Lung (tissue), 12 donors: ENCODE measurements around the gene MAGI2. TPM values are rescaled to one million over a fixed set of nuclear protein-coding genes. Genes with fewer than 3 reads are reported as not detected.

Experiments used
- ATAC-seq: fragments of 200-7000 bp; cut with Tn5 transposase; one replicate; pipeline ENCODE4 v1.9.1; 2020; ENCODE audit warnings: moderate number of reproducible peaks; ENCODE audit not compliant: insufficient read depth, low FRiP score
- DNase-seq, 3 donors: peaks; one replicate each; pipeline ENCODE4 v3.0.0-alpha.2; 2013 to 2017
- H3K27ac ChIP-seq, 2 donors: one replicate each; pipeline ENCODE4 v1.5.1; 2013; ENCODE audit warnings: mild to moderate bottlenecking in 2 of 2, moderate library complexity in 2 of 2, control low read depth in 1 of 2, inconsistent platforms in 1 of 2, low read depth in 1 of 2, low read length in 1 of 2
- H3K27me3 ChIP-seq, 3 donors: one replicate each; pipeline ENCODE4 v1.5.1; 2013; ENCODE audit warnings: low read length in 2 of 3; ENCODE audit not compliant: control insufficient read depth in 3 of 3, insufficient read depth in 3 of 3
- H3K36me3 ChIP-seq, 4 donors: one replicate each; pipeline ENCODE4 v1.5.1; 2013; ENCODE audit warnings: low read length in 4 of 4, mild to moderate bottlenecking in 1 of 4, moderate library complexity in 1 of 4; ENCODE audit not compliant: control insufficient read depth in 4 of 4, insufficient read depth in 4 of 4
- H3K4me1 ChIP-seq, 5 donors: one replicate each; pipeline ENCODE4 v1.5.1; 2013; ENCODE audit warnings: low read length in 5 of 5, mild to moderate bottlenecking in 2 of 5, moderate library complexity in 1 of 5; ENCODE audit not compliant: control insufficient read depth in 5 of 5, insufficient read depth in 5 of 5
- H3K4me3 ChIP-seq: one replicate; pipeline ENCODE4 v1.5.1; 2013; ENCODE audit warnings: mild to moderate bottlenecking, control low read depth, moderate library complexity
- H3K9ac ChIP-seq, 2 donors: one replicate each; pipeline ENCODE4 v1.5.1; 2013; ENCODE audit warnings: low read length in 2 of 2, control low read depth in 1 of 2; ENCODE audit not compliant: insufficient read depth in 1 of 2
- H3K9me3 ChIP-seq, 4 donors: one replicate each; pipeline ENCODE4 v1.5.1; 2013; ENCODE audit warnings: low read length in 3 of 4, mild to moderate bottlenecking in 1 of 4, moderate library complexity in 1 of 4; ENCODE audit not compliant: control insufficient read depth in 4 of 4, insufficient read depth in 3 of 4
- CTCF ChIP-seq: IDR thresholded peaks from 2 replicates; pipeline ENCODE4 v1.5.1; 2012; ENCODE audit warnings: mild to moderate bottlenecking; ENCODE audit errors: control extremely low read depth, extremely low read depth
- WGBS, 2 donors: extraction: QIAGEN DNeasy Blood & Tissue Kit; methylation state at CpG; one replicate each; pipeline ENCODE4 v1.1.7; 2013; 5-methylcytosine and 5-hydroxymethylcytosine counted together
- polyA plus RNA-seq, 2 donors: library from polyadenylated mRNA; stranded (reverse); fragments of 200-250 nt; gene quantifications; one replicate each; pipeline ENCODE4 v1.2.1, GENCODE V29; 2013
- total RNA-seq, 2 donors: library from RNA; depleted of rRNA in 1 of 2; stranded (reverse); fragments of >200 nt in 1 of 2; gene quantifications; one replicate each; pipeline ENCODE4 v1.2.1, GENCODE V29; 2014 to 2021
- donor health status: control.
- donor health status: control.
- donor health status: Bipolar disorder and iron deficiency.
- donor health status: healthy.
- donor health status: DM: yes; HTN: yes; CAD: no.

Gene MAGI2
- total and polyA plus RNA-seq, 4 donors: 0.94 to 18.0 (median 5.3) TPM

- H3K4me1 ChIP-seq: no peaks in the 10 kb centered on the region
- no peaks in the 10 kb centered on the region for H3K36me3 ChIP-seq
- H3K27me3 ChIP-seq: no peaks in the 10 kb centered on the region
- no peak overlapping the region for H3K4me3 ChIP-seq
- ATAC-seq: no peak
- WGBS, 2 donors: 89 to 90% methylated on average over 1 of the region's 1 CpG
- H3K9me3 ChIP-seq: no peaks in the 10 kb centered on the region
- no peak for TF ChIP-seq CTCF
- no peak for DNase-seq
- H3K9ac ChIP-seq: no peak overlapping the region
- H3K27ac ChIP-seq: no peak overlapping the region
Measured at GRCh38 chr7:78429878-78430277, 1023.6 kb downstream of the MAGI2 start.

- H3K9ac ChIP-seq: no peak overlapping the region
- ATAC-seq (no peak), DNase-seq (no peak)
- H3K9me3 ChIP-seq: no peaks in the 10 kb centered on the region
- no peak overlapping the region for H3K27ac ChIP-seq
- no peaks in the 10 kb centered on the region for H3K36me3 ChIP-seq
- TF ChIP-seq CTCF: no peak
- H3K4me3 ChIP-seq: no peak overlapping the region
- no peaks in the 10 kb centered on the region for H3K27me3 ChIP-seq
- WGBS, 2 donors: 62 to 64% methylated on average over 1 of the region's 1 CpG
- H3K4me1 ChIP-seq: no peaks in the 10 kb centered on the region
Measured at GRCh38 chr7:78427209-78427608, 1026.3 kb downstream of the MAGI2 start.

GRCh38 chr7:78420001-78420400 is 1033.5 kb downstream of the MAGI2 start:
- H3K27me3 ChIP-seq: peaks cover 0 to 3% (median 0%) of the 10 kb centered on the region in 3 donors
- no peak for TF ChIP-seq CTCF
- no peak overlapping the region for H3K9ac ChIP-seq
- peaks cover 0 to 2% (median 0%) of the 10 kb centered on the region in 5 donors for H3K4me1 ChIP-seq
- no peaks in the 10 kb centered on the region for H3K36me3 ChIP-seq
- H3K9me3 ChIP-seq: peaks cover 0 to 4% (median 0%) of the 10 kb centered on the region in 4 donors
- DNase-seq (no peak), ATAC-seq (no peak)
- H3K4me3 ChIP-seq: no peak overlapping the region
- WGBS, 2 donors: 57 to 59% methylated on average over 1 of the region's 1 CpG
- H3K27ac ChIP-seq: no peak overlapping the region
